Mesendoderm (in vitro differentiated cells): Measurements from ENCODE around the gene PAK1IP1.

Experiments used
- DNase-seq: peaks from one replicate; pipeline ENCODE4 v3.0.0; 2013
- H2AK5ac ChIP-seq: 2 replicates; pipeline ENCODE4 v1.6.1; 2013; ENCODE audit warnings: low read length, inconsistent platforms
- H2BK120ac ChIP-seq: 2 replicates; pipeline ENCODE4 v1.6.1; 2013; ENCODE audit warnings: low read depth, mild to moderate bottlenecking, low read length, moderate library complexity, mixed read lengths
- H2BK15ac ChIP-seq: replicated peaks from 2 replicates; pipeline ENCODE4 v1.6.1; 2013; ENCODE audit warnings: low read depth, mild to moderate bottlenecking, moderate library complexity
- H2BK5ac ChIP-seq: 2 replicates; pipeline ENCODE4 v1.6.1; 2013; ENCODE audit warnings: low read length, inconsistent platforms
- H3K18ac ChIP-seq: 2 replicates; pipeline ENCODE4 v1.6.1; 2013; ENCODE audit warnings: mild to moderate bottlenecking, low read length, mixed read lengths
- H3K23ac ChIP-seq: one replicate; pipeline ENCODE4 v1.6.1; 2013; ENCODE audit warnings: low read length
- H3K27ac ChIP-seq: 2 replicates; pipeline ENCODE4 v1.5.1; 2013; ENCODE audit warnings: low read depth, mild to moderate bottlenecking, inconsistent platforms, low read length, moderate library complexity
- H3K27me3 ChIP-seq: 2 replicates; pipeline ENCODE4 v1.6.1; 2013; ENCODE audit warnings: low read length, control low read depth, mild to moderate bottlenecking, inconsistent platforms; ENCODE audit not compliant: insufficient read depth, poor library complexity
- H3K36me3 ChIP-seq: 2 replicates; pipeline ENCODE4 v1.6.1; 2013; ENCODE audit warnings: low read length, inconsistent platforms; ENCODE audit not compliant: control insufficient read depth, insufficient read depth
- H3K4ac ChIP-seq: one replicate; pipeline ENCODE4 v1.6.1; 2013; ENCODE audit warnings: low read depth, mild to moderate bottlenecking, low read length, moderate library complexity
- H3K4me1 ChIP-seq: 2 replicates; pipeline ENCODE4 v1.6.1; 2013; ENCODE audit warnings: low read depth, low read length, inconsistent platforms; ENCODE audit not compliant: control insufficient read depth
- H3K4me2 ChIP-seq: 2 replicates; pipeline ENCODE4 v1.6.1; 2013; ENCODE audit warnings: low read length
- H3K4me3 ChIP-seq: 2 replicates; pipeline ENCODE4 v1.5.1; 2013; ENCODE audit warnings: mild to moderate bottlenecking, low read length
- H3K56ac ChIP-seq: one replicate; pipeline ENCODE4 v1.6.1; 2013; ENCODE audit warnings: low read length
- H3K79me1 ChIP-seq: 2 replicates; pipeline ENCODE4 v1.6.1; 2013; ENCODE audit warnings: low read length, inconsistent platforms
- H3K79me2 ChIP-seq: 2 replicates; pipeline ENCODE4 v1.6.1; 2013; ENCODE audit warnings: mild to moderate bottlenecking, low read length; ENCODE audit not compliant: control insufficient read depth, insufficient read depth
- H3K9ac ChIP-seq: 2 replicates; pipeline ENCODE4 v1.6.1; 2013; ENCODE audit warnings: low read length, inconsistent platforms
- H4K5ac ChIP-seq: one replicate; pipeline ENCODE4 v1.6.1; 2013; ENCODE audit warnings: low read length
- H4K8ac ChIP-seq: one replicate; pipeline ENCODE4 v1.6.1; 2013; ENCODE audit warnings: low read depth, mild to moderate bottlenecking, control low read depth, low read length, moderate library complexity
- WGBS: extraction: QIAGEN DNeasy Blood & Tissue Kit; methylation state at CpG from one replicate; pipeline ENCODE4 v1.1.7; 2013; ENCODE audit warnings: low lambda C conversion rate, missing lambda C conversion rate; ENCODE audit not compliant: insufficient coverage; ENCODE audit errors: extremely low coverage; 5-methylcytosine and 5-hydroxymethylcytosine counted together

PAK1IP1 gene

DNA sequence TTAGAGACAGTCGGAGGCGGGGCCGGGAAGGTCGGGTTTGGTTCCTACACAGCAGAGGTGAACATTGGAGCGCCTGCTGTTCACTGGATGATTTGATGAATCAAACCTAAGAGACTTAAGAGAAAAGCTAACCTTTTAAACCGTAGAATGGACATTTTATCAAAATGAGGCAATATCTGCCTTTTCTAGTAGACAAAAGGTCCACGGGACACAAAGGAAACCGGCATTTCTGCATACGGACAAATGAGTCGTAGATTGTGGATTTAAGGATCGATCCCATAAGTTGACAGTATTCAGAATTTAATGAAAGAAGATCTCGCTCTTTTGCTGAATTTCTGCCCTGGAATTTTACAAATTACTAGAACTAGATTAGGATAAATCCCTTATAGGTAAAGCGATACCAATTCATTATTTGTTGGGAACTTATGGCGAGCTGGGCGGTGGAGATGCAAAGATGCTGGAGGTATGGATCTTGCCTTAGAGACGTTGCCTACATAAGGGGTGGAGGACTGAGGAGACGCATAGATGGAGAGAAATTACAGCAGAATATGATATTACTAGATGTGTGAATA, 400 bp downstream of the PAK1IP1 start:
- Histone ChIP-seq H3K79me1 (peaks cover 8% of the 10 kb centered on the region), H3K4me2 (peak overlapping the region; percentile 48), H3K27ac (no peak overlapping the region), H3K4me1 (peaks cover 2% of the 10 kb centered on the region), H2AK5ac (no peak overlapping the region), H3K18ac (no peak overlapping the region), H3K56ac (peak overlapping the region; percentile 58), H3K27me3 (no peaks in the 10 kb centered on the region), H4K8ac (no peak overlapping the region), H3K79me2 (peaks cover 44% of the 10 kb centered on the region), H3K36me3 (no peaks in the 10 kb centered on the region), H3K4me3 (peak overlapping the region; percentile 85), H3K9ac (peak overlapping the region; percentile 83), H4K5ac (peak overlapping the region; percentile 29), H3K4ac (no peak overlapping the region), H2BK5ac (no peak overlapping the region), H3K23ac (no peak overlapping the region), H2BK15ac (no peak overlapping the region), H2BK120ac (no peak overlapping the region)
- no peak for DNase-seq
- no CpG with 5 or more reads among the region's 17 CpGs for WGBS

DNA sequence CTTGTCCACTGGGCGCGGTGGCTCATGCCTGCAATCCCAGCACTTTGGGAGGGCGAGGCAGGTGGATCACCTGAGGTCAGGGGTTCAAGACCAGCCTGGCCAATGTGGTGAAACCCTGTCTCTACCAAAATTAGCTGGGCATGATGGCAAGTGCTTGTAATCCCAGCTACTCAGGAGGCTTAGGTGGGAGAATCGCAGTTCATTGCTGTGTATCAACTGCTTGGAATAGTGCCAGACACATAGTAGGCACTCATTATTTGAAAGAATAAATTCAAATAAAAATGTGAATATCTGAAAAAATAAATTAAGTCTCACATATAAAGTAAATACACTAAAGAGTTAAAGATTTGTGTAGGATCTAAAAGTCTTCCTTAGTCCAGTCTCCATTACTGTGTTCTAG, 1.9 kb downstream of the PAK1IP1 start:
- no CpG with 5 or more reads among the region's 4 CpGs for WGBS
- Histone ChIP-seq H3K4me2 (no peak overlapping the region), H2BK120ac (no peak overlapping the region)

DNA sequence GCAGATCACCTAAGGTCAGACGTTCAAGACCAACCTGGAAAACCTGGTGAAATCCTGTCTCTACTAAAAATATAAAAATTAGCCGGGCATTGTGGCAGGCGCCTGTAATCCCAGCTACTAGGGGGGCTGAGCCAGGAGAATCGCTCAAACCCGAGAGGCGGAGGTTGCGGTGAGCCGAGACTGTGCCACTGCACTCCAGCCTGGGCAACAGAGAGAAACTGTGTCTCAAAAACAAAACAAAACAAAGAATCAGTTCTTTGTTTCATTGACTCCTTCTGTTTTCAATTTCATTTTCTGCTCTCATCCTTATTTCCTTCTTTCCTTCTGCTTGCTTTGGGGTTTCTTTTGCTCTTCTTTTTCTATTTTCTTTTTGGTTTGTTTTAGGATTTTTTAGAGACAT, 19.2 kb downstream of the PAK1IP1 start:
- Histone ChIP-seq H2BK120ac (no peak overlapping the region), H4K8ac (no peak overlapping the region), H3K36me3 (no peaks in the 10 kb centered on the region), H2BK5ac (no peak overlapping the region), H3K79me2 (no peaks in the 10 kb centered on the region), H3K4ac (no peak overlapping the region), H3K56ac (no peak overlapping the region), H3K27ac (no peak overlapping the region), H3K4me1 (no peaks in the 10 kb centered on the region), H3K27me3 (no peaks in the 10 kb centered on the region), H3K4me3 (no peak overlapping the region), H2AK5ac (no peak overlapping the region), H2BK15ac (no peak overlapping the region), H3K79me1 (no peaks in the 10 kb centered on the region), H3K4me2 (no peak overlapping the region), H3K23ac (no peak overlapping the region), H3K18ac (no peak overlapping the region), H3K9ac (no peak overlapping the region), H4K5ac (no peak overlapping the region)
- WGBS = no CpG with 5 or more reads among the region's 8 CpGs
- no peak for DNase-seq

More for the DNA sequence above, 1.9 kb downstream of the PAK1IP1 start:
- no peak for DNase-seq
- Histone ChIP-seq H3K4me3 (no peak overlapping the region), H3K4ac (no peak overlapping the region), H3K9ac (no peak overlapping the region), H3K4me1 (peaks cover 2% of the 10 kb centered on the region), H4K5ac (no peak overlapping the region), H2BK15ac (no peak overlapping the region), H3K27ac (no peak overlapping the region), H2BK5ac (no peak overlapping the region), H4K8ac (no peak overlapping the region), H3K79me2 (peaks cover 44% of the 10 kb centered on the region), H3K36me3 (no peaks in the 10 kb centered on the region), H3K56ac (no peak overlapping the region), H3K23ac (no peak overlapping the region), H3K18ac (no peak overlapping the region), H3K27me3 (no peaks in the 10 kb centered on the region), H2AK5ac (no peak overlapping the region), H3K79me1 (peaks cover 8% of the 10 kb centered on the region)

DNA sequence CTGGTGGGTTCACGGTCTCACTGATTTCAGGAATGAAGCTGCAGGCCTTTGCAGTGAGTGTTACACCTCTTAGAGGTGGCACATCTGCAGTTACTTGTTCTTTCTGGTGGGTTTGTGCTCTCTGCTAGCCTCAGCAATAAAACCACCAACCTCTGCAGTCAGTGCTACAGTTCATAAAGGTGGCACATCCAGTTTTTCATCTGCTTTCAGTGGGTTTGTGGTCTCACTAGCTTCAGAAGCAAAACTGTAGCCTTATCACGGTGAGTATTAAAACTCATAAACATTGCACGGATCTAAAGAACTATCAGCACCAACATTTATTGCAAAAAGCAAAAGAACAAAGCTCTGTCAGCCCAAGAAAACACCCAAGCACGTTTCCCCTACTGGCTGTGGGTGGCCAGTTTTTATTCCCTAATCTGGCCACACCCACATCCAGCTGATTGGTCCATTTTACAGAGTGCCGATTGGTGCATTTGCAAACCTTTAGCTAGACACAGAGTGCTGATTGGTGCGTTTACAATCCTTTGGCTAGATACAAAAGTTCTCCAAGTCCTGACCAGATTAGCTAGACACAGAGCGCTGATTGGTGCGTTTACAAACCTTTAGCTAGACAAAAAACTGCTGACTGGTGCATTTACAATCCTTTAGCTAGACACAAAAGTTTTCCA, 24.7 kb downstream of the PAK1IP1 start:
- H2BK15ac ChIP-seq = no peak overlapping the region
- no peaks in the 10 kb centered on the region for H3K27me3 ChIP-seq
- peaks cover 5% of the 10 kb centered on the region for H3K79me1 ChIP-seq
- H3K4me3 ChIP-seq = no peak overlapping the region
- no peak overlapping the region for H2AK5ac ChIP-seq
- H3K79me2 ChIP-seq = peaks cover 7% of the 10 kb centered on the region
- peaks cover 3% of the 10 kb centered on the region for H3K4me1 ChIP-seq
- no peak overlapping the region for H2BK5ac ChIP-seq
- H3K4ac ChIP-seq = no peak overlapping the region
- no peak overlapping the region for H3K56ac ChIP-seq
- no peak overlapping the region for H4K5ac ChIP-seq
- H3K9ac ChIP-seq = no peak overlapping the region
- no peak overlapping the region for H4K8ac ChIP-seq
- H3K36me3 ChIP-seq = no peaks in the 10 kb centered on the region
- H2BK120ac ChIP-seq = no peak overlapping the region
- no peak overlapping the region for H3K27ac ChIP-seq
- no peak overlapping the region for H3K18ac ChIP-seq
- no peak for DNase-seq
- no peak overlapping the region for H3K23ac ChIP-seq
- no peak overlapping the region for H3K4me2 ChIP-seq
- no CpG with 5 or more reads among the region's 8 CpGs for WGBS

DNA sequence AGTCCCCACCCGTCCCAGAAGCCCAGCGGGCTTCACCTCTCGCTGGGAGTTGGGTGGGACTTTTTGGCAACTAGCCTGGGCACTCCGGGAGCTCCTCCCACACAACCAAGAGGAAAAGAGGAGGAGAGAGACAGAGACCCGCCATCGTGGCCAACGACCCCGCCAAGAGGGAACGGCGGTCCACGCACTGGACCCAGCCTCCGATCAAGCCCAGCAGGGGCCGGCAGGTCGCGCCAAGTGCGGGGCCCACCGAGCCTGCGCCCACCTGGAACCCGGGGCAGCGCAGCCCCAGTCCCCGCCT, 25.1 kb downstream of the PAK1IP1 start:
- no peak overlapping the region for H3K23ac ChIP-seq
- peaks cover 7% of the 10 kb centered on the region for H3K79me1 ChIP-seq
- H3K36me3 ChIP-seq = no peaks in the 10 kb centered on the region
- H3K4me3 ChIP-seq = no peak overlapping the region
- H3K4me2 ChIP-seq = no peak overlapping the region
- no peak overlapping the region for H4K8ac ChIP-seq
- H4K5ac ChIP-seq = no peak overlapping the region
- no CpG with 5 or more reads among the region's 21 CpGs for WGBS
- no peak overlapping the region for H2AK5ac ChIP-seq
- peaks cover 8% of the 10 kb centered on the region for H3K79me2 ChIP-seq
- no peak overlapping the region for H3K9ac ChIP-seq
- H3K4ac ChIP-seq = no peak overlapping the region
- H3K18ac ChIP-seq = no peak overlapping the region
- no peaks in the 10 kb centered on the region for H3K27me3 ChIP-seq
- no peak overlapping the region for H3K27ac ChIP-seq
- no peak overlapping the region for H2BK15ac ChIP-seq
- no peak overlapping the region for H3K56ac ChIP-seq
- no peak overlapping the region for H2BK120ac ChIP-seq
- no peak for DNase-seq
- no peak overlapping the region for H2BK5ac ChIP-seq
- H3K4me1 ChIP-seq = peaks cover 5% of the 10 kb centered on the region
